ENCODE data around the gene CHRNA3.

DNA sequence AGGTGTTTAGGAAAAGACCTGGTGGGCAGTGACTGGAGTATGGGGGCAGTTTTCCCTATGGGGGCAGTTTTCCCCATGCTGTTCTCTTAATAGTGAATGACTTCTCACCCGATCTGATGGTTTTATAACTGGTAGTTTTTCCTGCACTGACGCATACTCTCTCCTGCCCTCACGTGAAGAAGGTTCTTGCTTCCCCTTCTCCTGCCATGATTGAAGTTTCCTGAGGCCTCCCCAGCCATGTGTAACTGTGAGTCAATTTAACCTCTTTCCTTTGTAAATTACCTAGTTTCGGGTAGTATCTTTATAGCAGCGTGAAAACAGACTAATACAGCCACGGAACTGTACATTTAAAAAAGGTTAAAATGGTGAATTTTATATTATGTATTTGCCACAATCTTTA is 45.2 kb upstream of the CHRNA3 start:
- TF ChIP-seq, protein P1, sequence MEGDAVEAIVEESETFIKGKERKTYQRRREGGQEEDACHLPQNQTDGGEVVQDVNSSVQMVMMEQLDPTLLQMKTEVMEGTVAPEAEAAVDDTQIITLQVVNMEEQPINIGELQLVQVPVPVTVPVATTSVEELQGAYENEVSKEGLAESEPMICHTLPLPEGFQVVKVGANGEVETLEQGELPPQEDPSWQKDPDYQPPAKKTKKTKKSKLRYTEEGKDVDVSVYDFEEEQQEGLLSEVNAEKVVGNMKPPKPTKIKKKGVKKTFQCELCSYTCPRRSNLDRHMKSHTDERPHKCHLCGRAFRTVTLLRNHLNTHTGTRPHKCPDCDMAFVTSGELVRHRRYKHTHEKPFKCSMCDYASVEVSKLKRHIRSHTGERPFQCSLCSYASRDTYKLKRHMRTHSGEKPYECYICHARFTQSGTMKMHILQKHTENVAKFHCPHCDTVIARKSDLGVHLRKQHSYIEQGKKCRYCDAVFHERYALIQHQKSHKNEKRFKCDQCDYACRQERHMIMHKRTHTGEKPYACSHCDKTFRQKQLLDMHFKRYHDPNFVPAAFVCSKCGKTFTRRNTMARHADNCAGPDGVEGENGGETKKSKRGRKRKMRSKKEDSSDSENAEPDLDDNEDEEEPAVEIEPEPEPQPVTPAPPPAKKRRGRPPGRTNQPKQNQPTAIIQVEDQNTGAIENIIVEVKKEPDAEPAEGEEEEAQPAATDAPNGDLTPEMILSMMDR (IDR thresholded peaks at IDR 0.05): no peak
- TF ChIP-seq EP300 (IDR thresholded peaks at IDR 0.05): no peak

All from tibial nerve (tissue), 4 donors.